Stimulated activated CD8-positive, alpha-beta memory T cell treated with anti-CD3 and anti-CD28 coated beads, Interleukin-12 subunit alpha, Interleukin-12 subunit beta, amount 100 ng/mL, for 24 hours (primary cell): ENCODE results near the gene SLCO4A1.

Source experiments
- DNase-seq: peaks from one replicate; pipeline ENCODE4 v3.0.0-alpha.2; 2020; ENCODE audit errors: extremely low read depth

The SLCO4A1 gene

DNA sequence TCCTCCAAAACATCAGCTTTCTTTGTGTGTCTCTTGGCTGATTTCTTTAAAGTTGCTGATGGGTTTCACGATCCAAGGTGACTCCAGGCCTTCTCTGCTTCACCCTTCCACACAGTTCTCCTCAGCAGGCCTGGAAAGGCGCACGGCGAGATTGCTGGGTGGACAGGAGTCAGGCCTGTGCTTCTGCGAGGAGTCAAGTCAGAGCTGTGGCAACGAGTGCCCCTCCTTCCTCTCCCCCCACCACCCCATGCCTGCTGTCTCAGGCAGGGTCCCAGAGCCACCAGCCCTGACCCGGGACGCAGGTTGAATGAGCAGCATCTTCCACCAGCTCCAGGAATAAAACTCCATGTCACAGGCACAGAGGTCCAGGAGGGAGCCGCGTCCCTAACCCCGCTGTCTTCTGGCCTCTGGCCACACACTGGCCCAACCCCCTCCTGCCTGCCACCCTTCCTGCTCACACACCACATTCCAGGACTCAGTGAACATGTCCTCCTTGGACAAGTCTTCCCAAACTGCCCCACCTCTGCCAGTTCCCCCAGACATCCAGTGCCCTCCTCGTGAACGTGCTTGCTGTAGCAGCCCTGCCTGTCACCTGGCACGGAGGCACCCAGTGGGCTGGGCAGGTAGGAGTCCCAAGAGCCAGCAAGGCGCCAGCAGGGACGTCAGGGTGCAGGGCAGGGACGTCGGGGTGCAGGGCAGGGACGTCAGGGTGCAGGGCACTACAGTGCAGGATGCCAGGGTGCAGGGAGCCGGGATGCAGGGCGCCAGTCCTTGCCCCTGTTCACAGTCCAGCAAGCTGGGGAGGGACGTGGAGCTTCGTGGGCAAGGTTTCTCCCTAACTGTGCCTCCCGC lies 59.1 kb downstream of the SLCO4A1 start:
- no peak for DNase-seq

DNA sequence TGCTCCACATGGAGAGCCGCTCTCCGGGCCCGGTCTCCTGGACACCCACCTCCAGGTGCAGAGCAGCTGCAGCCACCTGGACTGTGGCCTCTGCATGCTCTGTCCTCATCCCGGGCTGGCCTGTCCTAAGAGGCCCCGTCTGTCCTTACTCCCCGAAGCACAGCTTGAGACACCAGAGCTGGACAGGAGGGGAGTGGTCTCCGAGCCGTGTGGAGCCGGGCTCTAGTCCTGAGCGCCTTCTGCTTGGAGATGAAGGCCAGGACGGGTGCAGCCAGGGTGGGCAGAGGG lies 59.7 kb downstream of the SLCO4A1 start:
- DNase-seq: no peak

DNA sequence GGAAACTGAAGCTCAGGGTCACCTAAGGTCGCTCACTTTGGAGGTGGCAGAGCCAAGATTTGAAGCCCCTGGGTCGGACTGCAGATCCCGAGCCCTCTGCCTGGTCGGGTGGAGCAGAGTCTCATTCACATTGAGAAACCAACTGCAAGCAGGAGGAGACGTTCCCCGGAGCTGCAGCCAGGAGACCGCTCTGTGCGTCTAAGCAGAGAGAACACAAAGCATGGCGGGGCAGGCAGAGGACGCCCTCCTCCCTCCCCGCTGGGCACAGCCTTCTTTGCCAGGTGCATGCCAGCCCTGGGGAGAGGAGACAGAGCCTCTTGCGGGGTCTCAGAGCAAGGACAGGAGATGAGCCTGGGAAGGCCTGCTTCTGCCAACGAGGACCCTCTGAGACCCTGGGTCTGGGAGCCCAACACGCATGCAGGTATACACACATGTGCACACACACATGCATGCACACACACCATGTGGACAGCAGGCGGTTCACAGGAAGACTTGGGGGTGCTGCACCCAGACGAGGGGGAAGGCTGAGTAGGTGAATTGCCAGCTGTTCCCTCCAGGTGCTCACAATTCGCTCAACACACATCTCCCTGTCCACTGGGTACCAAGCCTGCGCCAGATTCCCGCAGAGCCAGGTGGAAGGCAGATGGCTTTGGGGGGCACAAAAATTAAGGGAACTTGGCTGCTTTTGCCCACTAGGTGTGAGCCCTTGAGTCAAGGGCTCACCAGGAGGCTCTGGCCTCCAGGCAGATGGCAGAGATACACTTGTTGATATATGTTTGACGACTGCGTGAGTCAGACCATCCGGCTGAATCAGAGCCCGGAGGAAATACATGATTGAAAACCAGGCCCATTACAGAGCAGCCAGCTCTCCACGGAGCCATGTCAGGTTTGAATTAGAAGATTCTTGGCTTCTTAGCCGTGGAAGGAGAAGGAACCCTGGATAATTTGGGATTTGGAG lies 60.9 kb downstream of the SLCO4A1 start:
- no peak for DNase-seq

DNA sequence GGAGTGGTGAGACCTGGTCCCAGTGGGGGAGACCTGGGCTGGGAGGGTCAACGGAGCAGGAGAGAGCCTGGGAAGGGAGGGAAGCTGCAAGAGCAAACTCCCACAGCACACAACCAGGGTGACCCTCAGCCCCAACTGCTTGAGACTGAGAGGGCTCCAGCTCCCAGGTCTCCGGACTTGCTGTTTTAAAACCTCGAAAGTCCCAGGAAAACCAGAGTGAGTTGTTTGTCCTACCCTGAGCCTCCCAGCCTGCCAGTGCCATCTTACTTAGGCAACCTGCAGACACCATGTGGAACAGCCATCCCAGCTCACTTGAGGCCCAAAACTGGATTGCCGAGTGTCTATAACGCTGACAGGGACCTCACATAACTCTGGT lies 61.5 kb downstream of the SLCO4A1 start:
- DNase-seq: no peak

DNA sequence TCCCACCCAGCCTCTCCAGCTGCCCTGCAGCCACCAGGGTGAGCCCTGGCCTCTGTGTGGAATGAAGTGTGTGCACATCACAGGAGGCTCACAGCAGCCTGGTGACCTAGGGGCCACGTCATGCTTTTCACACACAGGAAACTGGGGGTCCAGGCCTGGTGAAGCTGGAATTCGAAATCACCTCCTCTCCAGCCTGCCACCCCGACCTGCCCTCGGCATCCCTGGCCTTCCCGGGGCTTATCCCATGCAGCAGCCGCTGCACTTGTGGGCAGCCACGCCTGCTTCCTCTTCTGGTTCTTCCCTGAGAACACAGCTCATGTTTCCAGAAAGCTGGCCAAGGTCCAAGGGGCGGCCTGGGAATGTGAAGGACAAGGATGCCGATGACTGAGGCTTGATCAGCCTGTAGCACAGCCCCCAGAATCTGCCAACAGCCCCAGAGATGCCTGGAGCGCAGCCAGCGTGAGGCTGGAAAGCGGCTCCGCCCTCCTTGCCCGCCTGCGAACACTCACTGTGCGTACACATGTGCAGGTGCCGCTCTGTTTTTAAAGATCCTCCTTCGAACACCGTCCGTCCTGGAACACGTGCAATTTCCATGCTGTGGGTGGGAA lies 62.1 kb downstream of the SLCO4A1 start:
- DNase-seq: no peak

DNA sequence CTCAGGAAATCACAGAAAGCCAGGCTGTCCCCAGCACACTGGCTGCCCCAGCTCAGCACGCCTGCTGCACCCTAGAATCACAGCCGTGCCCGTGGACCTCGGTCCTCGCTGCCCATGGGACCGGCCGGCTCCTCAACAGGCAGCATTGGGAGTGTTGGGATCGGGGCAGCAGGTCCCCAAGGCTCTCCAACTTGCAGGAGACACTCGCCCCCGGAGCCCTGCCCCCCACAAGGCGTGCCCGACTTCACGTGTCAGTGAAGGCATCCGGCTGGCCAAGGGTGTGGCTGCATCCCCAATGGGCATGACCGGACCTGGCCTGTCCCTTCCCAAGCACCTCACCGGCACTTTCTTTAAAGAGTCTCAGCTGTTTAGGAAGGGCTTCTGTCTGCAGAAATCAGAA lies 63.3 kb downstream of the SLCO4A1 start:
- DNase-seq: no peak

DNA sequence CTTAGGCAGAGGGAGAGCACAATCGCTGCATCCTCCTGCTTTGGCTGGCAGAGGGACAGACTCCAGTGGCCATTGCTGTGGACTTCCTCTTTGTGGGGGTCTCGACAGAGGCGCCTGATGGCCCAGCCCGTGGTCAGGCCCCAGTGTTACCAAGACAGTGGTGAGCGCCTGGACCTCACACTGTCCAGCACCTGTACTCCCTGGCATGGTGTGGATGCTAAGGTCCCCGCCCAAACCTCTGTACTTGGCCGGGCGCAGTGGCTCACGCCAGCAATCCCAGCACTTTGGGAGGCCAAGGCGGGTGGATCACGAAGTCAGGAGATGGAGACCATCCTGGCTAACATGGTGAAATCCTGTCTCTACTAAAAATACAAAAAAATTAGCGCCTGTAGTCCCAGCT lies 64.0 kb downstream of the SLCO4A1 start:
- DNase-seq: no peak

DNA sequence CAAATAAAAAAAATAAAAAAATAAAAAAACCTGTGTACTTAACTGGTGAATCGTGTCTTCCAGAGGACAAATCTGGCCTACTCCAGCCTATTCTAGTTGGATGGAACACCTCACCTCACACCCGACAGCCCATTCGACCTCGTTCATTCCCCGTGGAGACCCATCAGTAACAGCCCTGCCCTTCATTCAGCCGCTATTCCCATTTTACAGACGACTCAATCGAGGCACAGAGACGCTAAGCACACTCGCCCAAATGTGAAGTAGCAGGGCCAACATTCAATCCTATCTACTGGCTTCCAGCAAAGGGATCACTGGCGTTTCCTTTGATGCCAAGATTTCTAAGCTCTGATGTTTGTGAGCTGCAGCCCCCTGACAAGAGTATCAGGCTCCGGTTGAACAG lies 64.6 kb downstream of the SLCO4A1 start:
- no peak for DNase-seq

DNA sequence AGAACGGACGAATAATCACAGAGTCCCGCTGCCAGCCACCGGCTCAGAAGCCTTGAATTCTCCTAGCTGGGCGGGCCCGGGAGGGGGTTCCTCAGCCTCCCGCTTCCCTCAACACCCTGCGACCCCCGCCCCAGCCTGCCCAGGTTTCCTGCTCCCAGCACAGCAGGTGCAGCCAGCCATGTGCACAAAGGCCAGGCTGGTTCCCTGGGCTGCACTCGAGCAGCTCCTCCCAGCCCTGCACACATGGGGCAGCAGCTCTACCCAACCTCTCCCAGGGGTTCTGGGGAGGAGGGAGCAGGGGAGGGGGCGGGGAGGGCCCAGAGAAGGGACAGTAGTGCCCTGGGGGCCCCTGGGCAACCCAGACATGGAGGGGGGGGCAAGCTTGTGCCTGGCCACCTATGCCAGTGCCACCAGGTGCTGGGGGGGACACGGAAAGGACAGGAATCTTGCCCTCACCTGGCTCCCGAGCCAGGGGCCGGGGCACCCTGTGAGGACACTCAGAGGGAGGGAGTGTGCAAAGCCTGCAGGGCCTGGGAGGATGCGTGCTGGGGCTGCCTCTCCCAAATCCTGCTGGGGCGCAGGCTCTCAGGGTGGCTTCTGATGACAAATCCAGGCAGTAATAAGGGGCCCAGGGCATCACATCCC lies 65.1 kb downstream of the SLCO4A1 start:
- no peak for DNase-seq

DNA sequence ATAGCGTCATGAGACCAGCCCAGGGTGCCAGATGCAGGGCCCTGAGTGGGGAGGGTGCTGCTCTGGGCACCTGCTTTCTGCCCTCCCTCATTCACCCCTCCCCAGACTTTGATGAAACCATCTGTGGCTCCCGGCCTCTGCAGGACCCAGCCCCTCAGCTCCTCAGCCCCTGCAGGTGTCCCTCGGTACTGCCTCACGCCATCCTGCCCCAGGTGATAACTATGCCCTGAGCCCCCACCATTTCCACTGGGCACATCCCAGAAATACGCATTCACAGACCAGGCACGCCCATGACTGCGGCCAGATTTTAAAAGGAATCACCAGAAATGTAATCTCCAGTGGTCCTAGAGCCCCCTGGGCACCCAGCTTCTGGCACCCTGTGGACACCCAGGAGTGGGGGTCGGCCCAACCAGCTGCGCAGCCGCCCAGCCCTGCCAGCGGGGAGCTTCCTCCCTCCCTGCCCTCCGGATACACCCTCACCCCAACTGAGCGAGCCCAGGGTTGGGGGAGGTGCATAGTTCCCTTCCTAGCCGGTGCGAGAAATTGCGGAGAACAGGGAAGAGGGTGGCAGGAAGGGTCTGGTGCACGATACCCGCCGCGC lies 65.7 kb downstream of the SLCO4A1 start:
- DNase-seq: no peak

DNA sequence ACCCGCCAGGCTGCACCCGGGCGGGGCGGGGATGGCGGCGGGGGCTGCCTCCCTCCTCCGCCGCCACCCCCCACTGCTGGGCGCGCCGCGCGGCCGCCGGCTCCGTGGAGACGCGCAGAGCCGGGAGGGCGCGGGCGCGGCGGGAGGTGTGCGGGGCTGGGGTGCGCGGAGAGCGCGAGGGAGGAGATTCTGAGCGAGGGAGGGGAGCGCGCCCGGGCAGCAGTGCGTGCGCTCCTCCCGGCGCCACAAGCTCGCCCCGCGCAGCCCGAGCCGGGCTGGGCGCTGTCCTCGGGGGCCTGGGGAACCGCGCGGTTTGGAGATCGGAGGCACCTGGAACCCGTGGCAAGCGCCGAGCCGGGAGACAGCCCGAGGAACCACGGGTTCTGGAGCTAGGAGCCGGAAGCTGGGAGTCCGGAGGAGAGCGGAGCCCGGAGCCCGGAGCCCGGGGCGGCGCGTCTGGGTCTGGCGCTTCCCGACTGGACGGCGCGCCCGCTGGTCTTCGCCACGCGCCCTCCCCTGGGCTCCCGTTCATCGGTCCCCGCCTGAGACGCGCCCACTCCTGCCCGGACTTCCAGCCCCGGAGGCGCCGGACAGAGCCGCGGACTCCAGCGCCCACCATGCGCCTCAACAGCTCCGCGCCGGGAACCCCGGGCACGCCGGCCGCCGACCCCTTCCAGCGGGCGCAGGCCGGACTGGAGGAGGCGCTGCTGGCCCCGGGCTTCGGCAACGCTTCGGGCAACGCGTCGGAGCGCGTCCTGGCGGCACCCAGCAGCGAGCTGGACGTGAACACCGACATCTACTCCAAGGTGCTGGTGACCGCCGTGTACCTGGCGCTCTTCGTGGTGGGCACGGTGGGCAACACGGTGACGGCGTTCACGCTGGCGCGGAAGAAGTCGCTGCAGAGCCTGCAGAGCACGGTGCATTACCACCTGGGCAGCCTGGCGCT lies 66.6 kb downstream of the SLCO4A1 start, which contains the start of gene NTSR1:
TSS of gene NTSR1 (plus strand) at position 246 of the 946 bp plus-strand sequence. CDS start at position 618, 372 bp downstream.
- DNase-seq: no peak

DNA sequence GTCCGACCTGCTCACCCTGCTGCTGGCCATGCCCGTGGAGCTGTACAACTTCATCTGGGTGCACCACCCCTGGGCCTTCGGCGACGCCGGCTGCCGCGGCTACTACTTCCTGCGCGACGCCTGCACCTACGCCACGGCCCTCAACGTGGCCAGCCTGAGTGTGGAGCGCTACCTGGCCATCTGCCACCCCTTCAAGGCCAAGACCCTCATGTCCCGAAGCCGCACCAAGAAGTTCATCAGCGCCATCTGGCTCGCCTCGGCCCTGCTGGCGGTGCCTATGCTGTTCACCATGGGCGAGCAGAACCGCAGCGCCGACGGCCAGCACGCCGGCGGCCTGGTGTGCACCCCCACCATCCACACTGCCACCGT lies 67.2 kb downstream of the SLCO4A1 start:
- DNase-seq: no peak

DNA sequence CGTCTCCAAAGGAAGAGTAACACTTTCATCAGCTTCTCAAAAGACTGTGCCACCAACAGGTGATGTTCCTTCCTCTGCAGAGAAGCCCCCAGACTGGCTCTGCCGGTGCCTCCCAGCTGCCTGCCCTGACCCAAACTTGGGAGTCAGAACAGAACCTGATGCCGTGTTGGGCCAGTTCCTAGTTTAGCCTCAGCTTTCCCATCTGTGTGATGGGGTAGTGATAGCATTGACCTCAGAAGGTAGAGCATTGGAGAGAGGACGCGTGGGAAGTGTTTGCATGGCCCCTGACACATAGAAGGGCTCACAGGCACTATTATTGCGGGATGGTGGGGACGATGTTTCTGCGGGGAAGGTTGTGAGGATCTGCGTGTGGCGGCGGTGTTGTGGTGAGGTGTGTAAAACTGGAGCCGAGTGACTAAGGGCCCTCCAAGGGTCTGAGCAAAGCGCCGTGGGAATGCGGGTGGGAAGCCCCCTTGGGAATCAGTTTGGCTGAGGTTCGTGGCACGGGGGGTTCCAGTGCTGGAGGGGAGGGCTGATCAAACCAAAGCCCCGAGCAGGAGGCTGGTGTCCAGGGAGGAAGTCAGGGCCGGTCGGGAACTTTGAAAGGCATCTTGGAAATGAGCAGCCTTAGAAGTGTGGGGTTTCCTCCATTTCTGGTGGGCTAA lies 68.0 kb downstream of the SLCO4A1 start:
- no peak for DNase-seq

DNA sequence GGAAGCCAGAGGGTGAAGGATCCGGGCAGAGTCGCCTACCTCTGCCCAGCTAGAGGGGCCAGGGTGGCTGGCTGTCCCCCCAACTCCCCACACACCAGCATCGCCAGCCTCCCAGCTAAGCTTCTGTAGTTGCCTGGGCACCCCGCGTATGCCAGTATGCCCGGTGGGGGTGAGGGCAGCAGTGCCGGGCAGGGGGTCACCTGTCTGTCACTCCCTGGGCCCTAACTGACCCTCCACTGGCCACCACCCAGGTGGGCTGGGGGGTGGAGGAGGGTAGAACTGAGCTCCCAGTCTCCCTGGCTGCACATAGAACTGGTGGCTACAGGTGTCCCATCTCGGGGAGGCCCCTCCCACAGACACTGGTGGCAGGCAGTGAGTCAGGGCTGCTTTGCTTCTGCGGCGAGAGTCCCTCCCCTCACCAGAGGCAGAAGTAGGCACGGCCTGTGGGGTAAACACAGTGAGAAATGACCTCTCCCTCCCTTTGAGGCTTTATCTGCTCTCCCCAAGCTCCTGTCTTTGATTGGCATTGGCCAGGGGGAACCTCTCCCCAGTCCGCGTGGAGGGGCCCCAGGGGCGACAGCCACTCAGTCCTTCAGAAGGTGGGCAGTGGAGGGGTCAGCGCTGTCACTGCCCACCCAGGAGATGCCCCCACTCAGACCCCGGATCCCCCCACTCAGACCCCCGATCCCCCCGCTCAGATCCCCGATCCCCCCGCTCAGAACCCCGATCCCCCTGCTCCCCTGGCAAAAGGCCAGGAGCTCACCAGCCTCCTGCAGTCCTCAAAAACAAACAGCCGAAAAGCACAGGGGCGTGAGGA lies 68.8 kb downstream of the SLCO4A1 start:
- DNase-seq: no peak

DNA sequence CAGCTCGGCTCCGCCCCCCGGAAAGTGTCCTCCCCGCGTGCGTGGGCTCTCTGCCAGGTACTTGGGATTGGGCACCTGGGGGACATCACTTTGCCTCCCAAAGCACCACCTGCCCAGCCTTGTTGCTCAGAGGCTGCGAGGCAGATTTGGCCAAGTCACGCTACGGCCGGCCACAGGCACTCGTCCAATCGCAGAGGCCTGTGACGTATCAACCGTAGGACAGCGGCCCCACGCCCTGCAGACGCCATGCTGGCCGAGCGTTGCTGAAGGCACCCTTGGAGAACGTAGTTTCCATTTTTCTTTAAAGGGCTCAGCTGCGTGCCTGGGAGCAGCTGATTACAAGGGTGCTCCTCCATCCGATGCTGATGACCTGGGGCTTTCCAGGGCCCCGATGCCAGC lies 69.4 kb downstream of the SLCO4A1 start:
- DNase-seq: no peak

DNA sequence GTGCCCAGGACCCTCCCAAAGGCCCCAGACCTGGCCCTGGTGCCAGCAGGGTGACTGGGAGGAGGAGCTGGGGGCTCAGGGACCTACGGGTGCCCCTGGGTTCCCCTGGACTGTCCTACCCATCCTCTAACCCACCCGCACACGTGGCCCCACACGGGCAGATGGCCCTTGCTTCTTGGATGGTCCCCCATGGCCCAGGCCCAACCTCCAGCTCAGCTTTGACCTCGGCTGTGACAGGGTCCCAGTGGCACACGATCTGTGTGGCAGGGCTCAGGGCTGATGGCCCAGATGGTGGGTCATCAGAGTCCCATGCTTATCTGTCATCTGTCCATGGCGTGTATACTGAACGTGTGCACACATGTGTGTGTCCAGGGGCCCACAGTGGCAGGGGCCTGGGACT lies 70.3 kb downstream of the SLCO4A1 start:
- DNase-seq: no peak

DNA sequence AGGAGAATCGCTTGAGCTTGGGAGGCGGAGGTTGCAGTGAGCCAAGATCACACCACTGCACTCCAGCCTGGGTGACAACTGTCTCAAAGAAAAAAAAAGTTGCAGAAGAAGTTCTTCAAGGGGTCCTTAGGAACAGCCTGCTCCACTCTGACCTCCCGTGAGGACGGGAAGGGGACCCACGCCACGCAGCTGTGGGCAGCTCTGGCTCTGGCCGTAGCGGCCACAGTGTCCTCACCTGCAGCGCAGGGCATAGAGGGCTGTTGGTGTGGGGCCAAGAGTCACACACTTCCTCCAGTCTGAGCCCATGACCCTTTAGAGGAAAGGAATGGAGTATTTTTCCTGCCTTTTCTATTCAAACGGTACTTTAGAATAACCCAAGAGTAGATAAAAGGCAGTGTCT lies 71.7 kb downstream of the SLCO4A1 start:
- no peak for DNase-seq

DNA sequence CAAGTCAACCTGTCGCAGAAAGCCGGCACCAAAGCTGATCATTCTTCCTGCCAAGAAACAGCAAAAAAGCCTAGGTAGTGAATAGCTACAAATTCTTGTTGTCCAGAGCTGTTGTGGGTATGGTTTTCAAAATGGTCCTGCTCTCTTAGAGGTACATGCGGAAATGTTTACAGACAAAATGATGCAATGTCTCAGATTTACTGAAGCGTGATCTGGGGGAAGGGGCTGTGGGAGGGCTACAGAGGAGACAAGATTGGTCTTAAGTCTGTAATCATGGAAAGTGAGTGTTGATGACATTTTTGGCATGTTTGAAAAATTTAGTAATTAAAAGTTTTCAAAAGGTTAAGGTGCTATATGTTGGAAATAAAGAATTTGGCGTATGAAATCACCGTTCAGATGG lies 72.5 kb downstream of the SLCO4A1 start:
- DNase-seq: no peak

DNA sequence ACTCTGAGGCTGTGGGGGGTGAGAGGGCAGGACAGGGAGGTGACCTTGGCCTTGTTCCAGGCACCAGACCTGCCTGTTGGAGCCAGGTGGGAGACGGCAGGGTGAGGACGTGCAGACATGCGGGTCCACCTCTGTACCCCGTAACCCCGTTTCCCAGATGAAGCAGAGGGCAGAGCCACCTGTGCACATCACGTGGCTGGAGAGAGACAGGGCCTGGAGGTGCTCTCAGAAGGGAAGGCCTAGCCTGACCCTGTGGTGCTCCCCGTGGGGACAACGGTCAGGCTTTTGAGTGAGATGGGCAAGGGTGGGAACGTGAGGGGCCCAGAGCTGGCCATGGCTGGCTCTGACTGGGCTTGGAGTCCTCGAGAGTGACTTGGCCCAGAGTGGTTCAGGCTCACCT lies 72.9 kb downstream of the SLCO4A1 start:
- DNase-seq: no peak
